Measurements from ENCODE around the gene GRID2.
"Not testable (repeated sequence)": the region's sequence is repeated elsewhere in the genome, so short reads cannot be mapped to it uniquely, and the experiment has no call there.

The GRID2 gene

GRCh38 chr4:93187892-93188291, 884.1 kb downstream of the GRID2 start:
- no peak for DNase-seq (ENCODE audit: low spot score)

- DNase-seq (ENCODE audit: low spot score), result peak; percentile 43
Measured at GRCh38 chr4:93199492-93199891, 895.7 kb downstream of the GRID2 start.

- no peak for DNase-seq (ENCODE audit: low spot score)
Measured at GRCh38 chr4:93201471-93202096, 897.8 kb downstream of the GRID2 start.

DNA sequence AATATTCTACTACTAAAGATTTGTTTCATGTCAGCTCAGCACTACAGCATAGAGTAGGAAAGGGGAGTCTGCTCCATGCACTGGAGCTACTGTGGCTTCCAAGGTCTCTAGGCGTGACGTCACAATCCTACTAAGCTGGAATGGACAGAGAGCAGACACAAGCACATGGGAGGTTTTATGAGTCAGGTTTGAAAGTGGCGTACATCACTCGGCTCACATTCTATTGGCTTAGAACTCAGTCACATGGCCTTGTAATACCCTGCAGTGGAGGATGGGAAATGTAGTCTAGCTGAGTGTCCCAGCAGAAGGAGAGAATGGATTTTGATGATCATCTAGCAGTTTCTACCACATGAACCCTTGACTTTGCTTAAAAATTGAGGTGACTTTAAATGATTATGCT, 899.9 kb downstream of the GRID2 start:
- no peak for DNase-seq (ENCODE audit: low spot score)

- DNase-seq (ENCODE audit: low spot score), result no peak
Measured at GRCh38 chr4:93212250-93212649, 908.5 kb downstream of the GRID2 start.

DNA sequence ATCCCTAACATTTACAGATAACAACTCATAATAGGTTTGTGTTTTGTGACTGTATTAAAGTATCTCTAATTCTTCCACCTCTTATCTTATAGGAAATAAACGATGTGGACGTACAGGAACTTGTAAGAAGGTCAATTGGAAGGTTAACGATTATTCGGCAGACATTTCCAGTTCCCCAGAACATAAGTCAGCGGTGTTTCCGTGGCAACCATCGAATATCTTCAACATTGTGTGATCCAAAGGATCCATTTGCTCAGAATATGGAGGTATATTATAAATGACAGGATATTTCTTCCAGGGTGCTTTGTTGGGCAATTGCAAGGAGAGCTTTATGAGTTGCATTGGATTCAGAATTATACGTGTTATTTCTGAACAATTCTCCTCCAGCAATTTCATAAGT, 912.9 kb downstream of the GRID2 start:
- no peak for DNase-seq (ENCODE audit: low spot score)

- DNase-seq (ENCODE audit: low spot score), result no peak
Measured at GRCh38 chr4:93217431-93217830, 913.7 kb downstream of the GRID2 start.

GRCh38 chr4:93221771-93222170, 918.0 kb downstream of the GRID2 start:
- DNase-seq (ENCODE audit: low spot score), result no peak

DNA sequence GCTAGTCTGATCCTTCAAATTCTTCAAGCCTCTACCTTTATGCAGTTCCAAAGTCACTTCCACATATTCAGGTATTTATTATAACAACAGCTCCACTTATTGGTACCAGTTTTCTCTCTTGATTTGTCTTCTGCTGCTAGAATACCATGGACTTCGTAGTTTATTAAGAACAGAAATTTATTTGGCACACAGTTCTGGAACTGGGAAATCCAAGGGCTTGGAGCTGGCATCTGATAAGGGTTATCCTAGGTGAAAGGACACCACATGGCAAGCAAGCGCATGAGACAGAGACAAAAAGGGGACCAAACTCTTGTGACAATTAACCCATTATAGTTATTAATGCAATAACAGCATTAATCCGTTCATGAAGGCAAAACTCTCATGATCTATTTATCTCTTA, 924.3 kb downstream of the GRID2 start:
- DNase-seq (ENCODE audit: low spot score), result no peak

DNA sequence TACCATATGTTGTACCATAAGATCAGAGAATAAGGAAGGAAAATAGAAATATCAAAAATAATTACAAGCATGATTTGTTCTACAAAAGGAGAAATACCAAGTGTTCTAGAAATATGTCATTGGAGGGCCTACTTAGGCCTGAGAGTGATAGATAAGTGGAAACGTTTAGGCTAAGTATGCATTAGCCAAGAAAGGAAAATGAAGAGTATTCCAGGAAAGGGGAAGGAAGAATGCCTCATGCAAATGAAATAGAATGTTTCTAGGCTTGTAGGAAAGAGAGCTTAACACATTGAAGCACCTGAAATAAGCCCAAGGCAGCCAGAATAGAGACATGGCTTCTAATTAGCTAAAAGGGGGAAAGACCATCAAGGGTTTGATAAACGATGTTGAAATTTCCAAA, 929.1 kb downstream of the GRID2 start:
- no peak for DNase-seq (ENCODE audit: low spot score)

DNA sequence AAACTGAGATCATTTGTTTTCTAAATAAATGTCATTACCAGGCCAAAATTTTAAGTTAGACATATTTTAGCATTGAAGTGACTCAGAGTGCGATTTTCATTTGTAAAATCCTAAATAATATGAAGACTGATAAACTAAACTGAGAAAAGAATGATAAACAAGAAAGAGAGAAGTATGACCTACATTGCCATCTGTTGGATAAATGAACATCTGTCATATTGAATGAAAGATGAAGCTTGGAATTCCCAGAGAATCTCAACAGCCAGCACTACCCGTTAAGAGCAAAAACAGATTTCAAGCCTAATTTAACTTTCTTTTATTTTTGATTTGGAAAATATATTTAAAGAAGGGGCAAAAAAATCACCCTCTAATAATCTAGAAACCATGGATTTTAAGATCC, 933.8 kb downstream of the GRID2 start:
- DNase-seq (ENCODE audit: low spot score), result no peak

DNA sequence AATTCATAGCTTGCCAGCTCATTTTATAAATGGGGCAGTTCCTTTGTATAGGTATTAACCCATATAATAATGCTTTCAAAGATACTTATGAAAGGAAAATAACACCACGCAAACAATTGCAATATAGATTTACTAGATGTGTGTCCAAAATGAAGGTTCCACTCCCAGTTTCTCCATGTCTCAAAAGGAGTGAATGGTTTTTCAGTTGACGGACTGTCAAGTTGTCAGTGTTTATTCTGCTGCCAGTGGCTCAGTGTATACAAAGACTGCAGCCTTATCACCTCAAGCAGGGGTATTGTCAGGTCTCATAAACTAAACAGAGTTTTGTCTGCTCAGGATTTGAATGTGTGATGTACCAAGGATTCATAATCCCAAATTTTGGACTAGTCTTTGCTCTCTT, 939.5 kb downstream of the GRID2 start:
- no peak for DNase-seq (ENCODE audit: low spot score)

DNA sequence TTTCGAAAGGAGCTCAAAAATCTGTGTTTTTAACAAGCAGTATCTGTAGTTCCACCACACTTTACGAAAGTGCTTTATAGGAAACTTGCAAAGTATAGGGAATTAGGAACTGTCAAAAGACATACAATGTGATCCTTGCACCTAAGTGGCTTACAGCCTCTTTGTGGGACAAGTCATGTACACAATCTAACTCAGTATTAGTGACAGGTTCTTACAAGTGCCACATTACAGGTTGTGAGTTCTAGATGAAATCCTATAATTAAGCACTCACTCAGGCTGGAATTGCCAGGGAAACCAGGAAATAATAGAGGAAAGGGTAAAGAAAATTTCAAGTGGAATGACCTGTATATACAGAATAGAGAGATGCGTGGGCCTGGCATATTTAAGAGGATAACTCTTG, 957.4 kb downstream of the GRID2 start:
- no peak for DNase-seq (ENCODE audit: low spot score)

GRCh38 chr4:93263166-93263565, 959.4 kb downstream of the GRID2 start:
- DNase-seq (ENCODE audit: low spot score), result no peak

DNA sequence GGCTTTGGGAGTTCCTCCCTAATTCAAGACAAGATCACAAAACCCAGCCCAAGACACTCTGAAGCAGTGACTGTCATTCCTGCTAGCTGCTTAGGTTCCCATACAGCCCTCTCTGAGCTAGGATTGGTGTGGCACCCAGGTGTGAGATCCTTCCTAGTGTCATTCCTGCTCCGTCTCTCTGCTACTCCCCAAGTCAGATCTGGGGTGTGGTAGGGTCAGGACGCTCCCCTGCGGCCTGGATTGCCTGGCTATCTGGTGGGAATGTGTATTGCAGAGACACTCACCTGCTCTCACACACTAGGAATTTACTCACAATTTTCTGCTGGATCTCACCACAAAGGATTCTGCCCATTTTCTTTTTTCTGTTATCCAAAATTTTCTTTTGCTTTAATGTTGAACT, 964.0 kb downstream of the GRID2 start:
- DNase-seq (ENCODE audit: low spot score), result no peak

DNA sequence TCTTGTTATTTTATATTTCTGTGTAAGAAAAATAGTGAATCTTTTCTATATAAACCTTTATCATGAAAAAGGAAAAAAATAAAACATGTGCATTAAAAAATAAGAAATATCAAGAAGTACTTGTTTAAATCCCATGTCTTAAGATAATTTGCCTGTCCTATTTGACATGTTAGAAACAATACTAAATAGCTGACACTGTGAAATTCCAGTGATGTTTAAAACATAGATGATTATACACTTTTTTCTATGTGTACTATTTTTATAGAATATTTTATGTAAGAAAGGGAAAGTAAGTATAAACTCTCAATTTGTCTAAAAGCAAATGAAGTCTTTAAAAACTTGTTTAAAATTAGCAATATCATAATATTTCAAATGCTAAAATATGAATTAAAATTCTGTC, 981.6 kb downstream of the GRID2 start:
- DNase-seq (ENCODE audit: low spot score), result no peak

GRCh38 chr4:93289241-93289640, 985.5 kb downstream of the GRID2 start:
- DNase-seq (ENCODE audit: low spot score), result no peak

DNA sequence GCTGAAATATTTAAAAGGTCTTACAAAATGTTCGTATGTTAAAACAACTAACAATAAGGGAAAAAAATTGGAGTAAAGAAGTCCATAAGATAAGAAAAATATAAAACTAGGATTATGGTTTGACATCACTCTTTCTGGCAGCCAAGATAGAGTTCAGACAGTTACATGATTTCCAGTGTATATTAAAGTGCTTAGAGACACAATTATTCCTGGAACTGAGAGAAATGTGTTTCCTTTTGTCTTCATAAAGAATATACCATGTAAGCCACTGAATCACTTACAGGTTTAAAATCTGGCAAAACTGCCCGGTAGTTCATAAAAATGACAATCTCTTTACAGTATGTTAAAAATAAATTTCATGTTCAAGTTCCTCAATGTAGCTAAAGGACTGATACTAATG, 986.1 kb downstream of the GRID2 start:
- DNase-seq (ENCODE audit: low spot score), result no peak

GRCh38 chr4:93299118-93299517, 995.4 kb downstream of the GRID2 start:
- DNase-seq (ENCODE audit: low spot score), result no peak

- not testable (repeated sequence) for DNase-seq (ENCODE audit: low spot score)
Measured at GRCh38 chr4:93300780-93301555, 997.2 kb downstream of the GRID2 start.

DNA sequence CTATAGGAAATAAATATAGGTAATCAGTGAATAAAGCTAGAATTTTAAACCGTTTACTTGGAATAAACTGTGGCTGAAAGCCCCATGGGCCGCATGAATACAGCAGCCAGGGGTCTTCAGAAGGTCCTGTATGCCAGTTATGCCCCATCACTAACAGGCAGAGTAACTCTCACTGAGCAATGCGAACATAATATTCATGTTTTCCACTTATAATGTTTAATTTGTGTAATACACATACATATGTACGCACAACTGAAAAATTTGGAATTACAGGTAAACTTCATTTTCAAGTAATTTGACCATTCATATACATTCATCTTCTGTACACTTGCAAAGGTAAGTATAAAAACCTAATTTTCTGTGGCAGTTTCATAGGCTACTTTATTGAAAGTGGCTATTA, 998.5 kb downstream of the GRID2 start:
- no peak for DNase-seq (ENCODE audit: low spot score)

GRCh38 chr4:93303440-93303839, 999.7 kb downstream of the GRID2 start:
- no peak for DNase-seq (ENCODE audit: low spot score)

DNA sequence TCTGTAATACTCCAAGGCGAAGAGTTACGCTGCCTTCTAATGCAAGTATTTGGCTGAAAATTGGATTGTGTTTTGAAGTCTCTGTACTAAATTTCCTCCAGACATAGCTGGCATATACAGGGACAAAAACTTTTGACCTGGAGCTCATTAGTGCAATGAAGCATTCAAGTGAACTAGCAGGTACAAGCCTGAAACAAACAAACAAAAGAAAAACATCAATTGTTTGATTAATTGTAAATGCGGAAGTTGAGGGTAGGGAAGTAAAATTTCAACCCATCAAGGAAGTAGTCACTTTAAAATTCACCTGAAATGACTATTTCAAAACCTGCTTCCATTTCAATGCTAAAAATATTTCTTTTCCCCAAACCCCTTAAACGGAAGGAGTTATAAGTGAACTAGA, 1008.5 kb downstream of the GRID2 start:
- DNase-seq (ENCODE audit: low spot score), result no peak

DNA sequence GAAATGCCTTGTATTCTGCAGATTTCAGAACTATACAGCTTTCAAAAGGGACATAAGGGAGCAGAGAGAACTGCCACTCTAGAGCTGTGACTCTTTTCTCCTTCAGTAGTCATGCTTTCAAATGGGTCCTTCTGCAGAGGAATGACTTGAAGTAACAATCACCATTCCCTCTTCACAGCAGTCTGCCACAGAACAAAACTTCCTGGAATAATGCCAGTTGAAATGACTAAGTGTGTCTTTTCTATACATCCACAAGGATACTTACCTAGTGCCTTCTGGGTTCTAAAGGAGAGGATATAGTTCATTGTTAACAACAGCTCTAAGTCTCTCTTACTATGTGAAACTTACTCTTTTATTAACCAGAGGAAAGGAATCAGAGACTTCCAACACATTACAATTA, 1009.4 kb downstream of the GRID2 start:
- peak; percentile 31 for DNase-seq (ENCODE audit: low spot score)
